ENCODE measurements around the gene ALG9.

DNA sequence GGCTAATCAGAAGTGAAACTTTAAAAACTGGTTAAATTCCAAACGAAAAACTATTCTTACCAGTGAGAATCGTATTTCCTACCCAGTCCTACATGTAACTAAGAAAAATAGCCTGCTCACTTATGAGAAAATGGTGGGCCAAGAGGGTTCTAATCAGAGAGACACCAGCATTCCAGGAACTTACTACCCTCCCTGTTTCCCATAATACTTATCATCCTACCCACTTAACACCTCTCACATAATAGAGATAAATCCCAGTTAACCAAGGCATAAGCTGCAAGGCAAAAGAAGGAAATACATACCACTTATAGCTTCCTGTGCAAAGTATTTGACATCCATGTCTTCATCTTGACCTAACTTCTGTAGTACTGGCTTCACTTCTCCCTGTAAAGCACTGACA lies 129.6 kb downstream of the ALG9 start:
- TF ChIP-seq CTCF (IDR thresholded peaks at IDR 0.05; ENCODE audit: low read depth, low read length) (no peak), EZH2phosphoT487 (IDR thresholded peaks at IDR 0.05; ENCODE audit: low read depth) (no peak)
